Dermis microvascular lymphatic vessel endothelial cell (primary cell): ENCODE results near the gene TLX3. TPM values are rescaled to one million over a fixed set of nuclear protein-coding genes. Genes with fewer than 3 reads are reported as not detected.

Experiments
- DNase-seq, 2 donors: peaks; one replicate each; pipeline versions ENCODE4 v3.0.0 to v3.0.0-alpha.2; 2010; ENCODE audit warnings: low read depth in 2 of 2
- total RNA-seq: library from RNA; depleted of rRNA; stranded (reverse); fragments of >200 nt; gene quantifications from 2 replicates; pipeline ENCODE4 v1.2.1, GENCODE V29; 2014

TLX3 gene
- total RNA-seq, 1 donor from 2014 or later: not detected

- DNase-seq: no peak
Observed at GRCh38 chr5:171306166-171306565, 2.9 kb upstream of the TLX3 start.

GRCh38 chr5:171306781-171307591 lies 2.1 kb upstream of the TLX3 start:
- no peak for DNase-seq

- DNase-seq: no peak
Observed at GRCh38 chr5:171307789-171308452, 1.1 kb upstream of the TLX3 start.

- DNase-seq: no peak
Observed at GRCh38 chr5:171309276-171310211, 496 bp downstream of the TLX3 start.

- no peak for DNase-seq
Observed at GRCh38 chr5:171310212-171310818, 1.3 kb downstream of the TLX3 start.

GRCh38 chr5:171310819-171311321 lies 1.8 kb downstream of the TLX3 start:
- no peak for DNase-seq

- peak in 1 of 2 donors; percentile 24 for DNase-seq
Observed at GRCh38 chr5:171311322-171312077, 2.5 kb downstream of the TLX3 start.

GRCh38 chr5:171312129-171312974 lies 3.3 kb downstream of the TLX3 start:
- DNase-seq: peak in 1 of 2 donors; percentile 19

- DNase-seq: no peak
Observed at GRCh38 chr5:171313481-171314206, 4.6 kb downstream of the TLX3 start.

GRCh38 chr5:171314728-171315385 lies 5.8 kb downstream of the TLX3 start:
- no peak for DNase-seq

GRCh38 chr5:171315386-171315891 lies 6.4 kb downstream of the TLX3 start:
- no peak for DNase-seq

GRCh38 chr5:171315925-171316257 lies 6.8 kb downstream of the TLX3 start:
- DNase-seq: no peak

GRCh38 chr5:171316258-171317121 lies 7.4 kb downstream of the TLX3 start:
- peak in 1 of 2 donors; percentile 17 for DNase-seq

- DNase-seq: no peak
Observed at GRCh38 chr5:171317230-171317629, 8.2 kb downstream of the TLX3 start.

GRCh38 chr5:171318026-171318425 lies 9.0 kb downstream of the TLX3 start:
- DNase-seq: no peak

- no peak for DNase-seq
Observed at GRCh38 chr5:171321447-171321846, 12.4 kb downstream of the TLX3 start.

GRCh38 chr5:171322527-171322926 lies 13.5 kb downstream of the TLX3 start:
- no peak for DNase-seq
